HUDEP-2 (cell line): ENCODE measurements around the gene KRT74.

Experiments
- DNase-seq, 76 experiments: peaks; one replicate each; lab custom pipeline; 2025; ENCODE audit not compliant: unreplicated experiment in 76 of 76; lab: John Stamatoyannopoulos, UW

The KRT74 gene

DNA sequence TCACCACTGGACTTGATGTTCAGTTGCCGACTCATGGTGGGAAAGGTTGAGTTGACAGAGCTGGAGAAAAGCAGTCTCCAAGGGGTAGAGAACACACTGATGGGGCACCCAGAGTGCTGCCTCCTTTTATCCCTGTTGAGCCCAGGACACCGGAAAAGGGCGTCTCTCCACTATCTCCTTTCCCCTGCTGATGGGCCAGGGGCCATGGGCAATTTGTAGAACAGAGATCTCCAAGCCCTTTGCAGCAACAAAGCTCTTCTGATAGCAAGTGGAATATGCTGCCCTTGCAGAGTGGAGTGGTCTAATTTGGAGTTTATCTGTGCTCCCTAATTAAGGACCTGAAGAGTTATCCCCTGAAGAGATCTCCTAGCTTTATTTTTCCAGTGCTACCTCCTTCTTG is at the start of gene KRT74:
Gene KRT74 (minus strand): TSS at position 101 of the 400 bp plus-strand sequence. CDS start 66 bp downstream, at position 35.
- no peak for DNase-seq

DNA sequence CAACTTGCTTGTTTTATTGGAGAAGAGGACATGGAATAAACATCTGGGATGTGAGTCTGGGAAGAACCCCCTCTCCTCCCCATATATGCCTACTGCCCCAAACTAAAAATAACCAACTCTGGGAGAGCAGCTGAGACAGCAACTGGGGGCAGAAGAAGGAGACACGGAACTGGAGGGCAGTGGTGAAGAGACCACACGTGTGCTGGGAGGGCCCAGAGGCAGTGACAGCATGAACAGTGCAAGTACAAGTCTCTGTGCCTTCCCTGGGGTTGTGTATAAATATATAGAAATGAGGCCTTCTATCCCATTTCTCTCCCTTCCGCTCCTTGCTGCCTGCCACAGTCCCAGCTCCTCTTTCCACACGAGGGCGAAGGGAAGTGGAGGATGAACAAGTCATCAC is 48.7 kb upstream of the KRT74 start:
- no peak for DNase-seq

DNA sequence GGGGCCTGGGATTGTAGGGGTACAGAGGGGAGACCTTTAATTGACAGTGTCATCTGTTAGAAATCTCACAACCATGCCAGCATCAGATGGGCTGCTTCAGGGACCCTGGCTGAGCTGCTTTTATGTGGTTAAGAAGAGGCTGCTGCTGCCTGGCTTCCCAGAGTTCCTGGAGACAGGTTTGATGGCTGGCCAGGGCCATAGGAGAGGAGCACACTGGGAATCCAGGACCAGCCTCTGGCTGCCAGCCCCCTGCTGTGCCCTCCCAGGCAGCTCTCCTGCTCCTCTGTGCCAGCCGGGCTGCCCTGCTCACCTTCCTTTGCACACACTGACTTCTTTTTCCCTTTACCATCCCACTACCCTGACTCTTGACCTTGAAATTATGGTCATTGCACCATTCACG is 45.2 kb upstream of the KRT74 start:
- no peak for DNase-seq

DNA sequence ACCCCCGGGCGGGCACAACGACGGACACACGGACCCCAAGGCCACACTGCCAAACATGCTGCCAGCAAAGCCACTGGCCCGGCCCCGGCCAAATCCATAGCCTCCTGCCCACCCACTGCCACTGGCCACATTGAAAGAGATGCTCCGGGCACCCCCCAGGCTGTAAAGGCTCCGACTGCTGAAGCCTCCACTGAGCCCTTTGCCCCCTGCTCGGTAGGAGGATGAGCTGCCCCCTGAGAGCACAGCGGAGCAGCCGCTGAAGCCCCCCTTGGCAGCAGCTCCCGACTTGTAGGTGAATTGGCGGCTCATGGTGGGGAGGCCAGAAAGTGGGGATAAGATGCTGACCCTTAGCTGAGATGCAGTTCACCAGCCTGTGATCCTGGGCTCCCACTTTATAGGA is 44.6 kb upstream of the KRT74 start, which contains the start of gene KRT73:
Gene KRT73 (minus strand): TSS at position 344 of the 400 bp plus-strand sequence. CDS start 35 bp downstream, at position 309.
- no peak for DNase-seq

DNA sequence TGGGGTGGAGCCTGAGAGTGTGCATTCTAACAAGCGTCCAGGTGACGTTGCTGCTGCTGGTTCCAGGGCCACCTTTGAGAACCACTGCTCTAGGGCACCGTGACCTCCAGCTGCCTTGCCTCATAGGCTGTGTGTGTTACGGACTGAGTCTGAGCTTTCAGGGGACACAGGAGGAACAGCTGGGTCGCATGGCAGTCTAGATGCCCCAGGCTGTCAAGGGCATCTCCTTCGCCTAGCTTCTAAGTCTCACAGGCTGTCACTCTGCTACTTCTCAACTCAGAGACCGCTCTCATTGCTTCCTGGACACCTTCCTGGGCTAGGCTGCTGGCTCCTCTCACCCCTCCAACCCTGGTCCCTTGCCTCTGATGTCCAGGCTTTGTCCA is 43.8 kb upstream of the KRT74 start:
- DNase-seq, result no peak

DNA sequence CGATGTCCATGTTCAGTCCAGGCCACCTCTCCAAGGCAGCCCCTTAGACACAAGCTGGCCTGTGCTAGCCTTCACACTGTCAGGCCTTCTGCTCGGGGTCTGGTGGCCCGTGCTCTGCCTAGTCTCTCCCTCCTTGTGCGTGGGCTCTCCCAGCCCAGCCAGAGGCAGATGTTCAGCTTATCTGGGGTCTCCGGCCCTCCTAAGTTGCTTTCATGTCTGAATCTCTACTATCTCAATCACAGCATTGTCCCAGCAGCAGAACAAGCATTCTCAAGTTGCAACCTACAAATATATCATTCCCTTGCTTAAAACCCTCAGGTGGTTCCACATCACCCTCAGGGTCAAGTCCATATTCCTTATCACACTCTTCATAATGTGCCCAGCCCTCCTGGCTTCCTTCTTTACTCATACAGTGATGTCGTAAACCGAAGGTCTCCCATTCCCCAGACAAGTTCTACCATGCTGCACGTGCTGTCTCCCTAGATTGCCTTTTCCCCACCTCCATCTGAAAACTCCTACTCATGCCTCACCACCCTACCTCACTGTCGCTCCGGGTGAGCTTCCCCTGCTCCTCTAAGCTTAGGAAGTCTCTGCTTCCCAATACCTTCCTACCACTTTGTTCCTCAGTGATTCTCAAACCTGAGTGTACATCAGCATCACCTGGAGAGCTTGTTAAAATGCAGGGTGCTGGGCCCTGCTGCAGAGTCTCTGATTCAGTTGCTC is 43.2 kb upstream of the KRT74 start:
- DNase-seq, result no peak

DNA sequence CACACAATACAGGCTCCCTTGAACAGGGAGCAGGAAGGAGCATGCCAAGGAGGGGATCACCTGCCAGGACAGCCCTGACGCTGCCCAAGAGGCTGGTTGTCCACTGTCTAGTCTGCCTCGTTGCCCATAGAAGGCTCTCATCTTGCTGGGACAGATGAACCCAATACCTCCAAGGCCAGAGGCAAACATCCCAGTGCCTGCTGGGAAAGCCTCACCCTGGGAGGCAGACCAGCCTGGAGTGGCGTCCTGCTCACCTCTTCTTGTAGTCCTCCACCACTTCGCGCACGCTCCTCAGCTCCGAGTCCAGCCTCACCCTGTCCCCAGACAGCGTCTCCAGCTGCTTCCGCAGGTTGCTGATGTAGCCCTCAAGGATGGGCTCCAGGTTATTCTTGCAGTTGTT is 42.3 kb upstream of the KRT74 start:
- DNase-seq, result no peak

DNA sequence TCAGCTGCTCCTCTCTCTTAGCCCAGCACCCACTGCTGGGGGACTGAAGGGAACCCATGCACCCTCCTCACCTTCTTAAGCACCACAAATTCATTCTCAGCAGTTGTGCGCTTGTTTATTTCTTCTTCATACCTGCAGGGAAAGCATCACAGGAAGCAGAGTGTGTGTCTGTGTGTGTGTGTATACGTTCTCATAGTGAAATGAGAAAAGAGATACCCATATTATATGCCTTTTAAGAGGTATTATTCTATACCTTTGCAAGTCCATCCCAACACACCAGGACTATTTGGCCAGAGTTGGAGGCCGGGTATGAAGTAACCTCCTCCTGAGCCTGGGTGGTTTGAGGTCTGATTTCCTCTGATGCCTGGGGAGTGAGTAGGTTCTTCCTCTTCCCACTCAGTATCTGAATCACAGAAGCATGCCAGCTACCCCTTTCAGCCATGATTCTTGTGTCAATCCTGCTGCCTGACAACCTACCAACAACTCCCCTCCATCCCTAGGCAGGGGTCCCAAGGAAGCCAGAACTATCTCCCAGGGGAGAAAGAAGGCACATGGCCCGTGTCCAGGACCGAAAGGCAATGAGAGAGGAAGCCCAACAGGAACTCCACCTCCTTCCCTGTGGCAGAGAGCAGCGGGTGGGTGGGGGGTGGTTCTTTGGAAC is 41.7 kb upstream of the KRT74 start:
- DNase-seq, result no peak

DNA sequence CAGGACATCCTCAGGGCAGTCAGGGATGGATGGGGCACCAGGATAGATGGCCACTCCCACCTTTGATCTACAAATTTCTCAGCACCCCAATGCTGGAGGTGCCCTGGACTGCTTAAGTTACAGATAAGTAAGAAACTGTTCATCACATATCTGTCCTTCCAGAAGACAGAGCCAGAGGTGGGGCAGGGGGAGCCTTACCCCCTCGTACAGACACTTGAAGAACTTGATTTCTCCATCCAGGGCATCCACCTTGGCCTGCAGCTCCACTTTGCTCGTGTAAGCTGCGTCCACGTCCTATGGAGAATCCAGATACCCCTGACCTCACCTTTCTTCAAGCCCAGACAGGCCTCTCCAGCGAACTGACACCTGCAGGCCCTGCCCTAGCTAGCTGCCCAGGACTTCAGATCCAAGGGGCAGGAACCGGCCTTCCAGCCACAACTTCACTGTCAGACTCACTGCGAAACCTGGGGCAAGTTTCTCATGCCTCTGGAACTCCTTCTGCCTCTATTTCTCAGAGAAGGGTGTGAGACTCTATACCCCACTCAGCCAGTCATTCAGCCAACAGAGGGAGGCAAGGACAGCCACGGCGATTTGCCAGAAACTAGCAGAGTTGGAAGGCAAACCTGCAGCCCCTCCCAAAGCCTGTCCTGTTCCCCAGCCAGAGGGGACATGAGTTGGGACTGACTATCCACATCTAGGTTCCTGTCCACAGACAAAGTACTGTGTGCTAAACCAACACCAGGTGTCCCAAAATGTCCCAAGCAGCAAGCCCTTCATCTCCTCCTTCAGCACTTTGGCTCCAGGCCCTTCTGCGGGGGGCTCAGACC is 41.0 kb upstream of the KRT74 start:
- no peak for DNase-seq

DNA sequence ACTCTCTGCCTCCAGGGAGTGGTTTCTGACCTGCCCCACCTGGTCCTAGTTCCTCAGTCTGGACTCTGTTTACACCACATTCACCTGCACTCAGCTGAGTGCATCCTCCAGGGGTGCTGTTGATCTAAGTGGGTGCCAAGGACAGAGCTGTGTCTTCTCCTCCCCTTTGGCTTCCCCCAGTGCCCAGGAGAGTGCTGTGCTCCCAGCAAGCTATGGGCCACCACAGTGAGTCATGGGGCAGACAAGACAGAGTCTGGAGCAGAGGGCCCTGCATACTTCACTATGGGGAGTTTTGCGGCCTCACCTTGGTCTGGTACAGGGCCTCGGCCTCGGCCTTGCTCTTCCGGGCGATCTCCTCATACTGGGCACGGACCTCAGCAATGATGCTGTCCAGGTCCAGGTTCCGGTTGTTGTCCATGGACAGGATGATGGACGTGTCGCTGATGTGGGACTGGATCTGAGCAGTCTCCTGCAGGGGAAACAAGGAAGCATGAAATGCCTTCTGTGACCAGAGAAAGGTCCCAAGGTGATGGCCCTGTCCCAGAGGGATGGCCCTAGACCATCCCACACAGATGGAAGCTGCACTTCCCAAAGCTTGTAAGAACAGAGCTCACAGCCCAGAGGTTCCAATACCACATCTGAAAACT is 39.9 kb upstream of the KRT74 start:
- no peak for DNase-seq

DNA sequence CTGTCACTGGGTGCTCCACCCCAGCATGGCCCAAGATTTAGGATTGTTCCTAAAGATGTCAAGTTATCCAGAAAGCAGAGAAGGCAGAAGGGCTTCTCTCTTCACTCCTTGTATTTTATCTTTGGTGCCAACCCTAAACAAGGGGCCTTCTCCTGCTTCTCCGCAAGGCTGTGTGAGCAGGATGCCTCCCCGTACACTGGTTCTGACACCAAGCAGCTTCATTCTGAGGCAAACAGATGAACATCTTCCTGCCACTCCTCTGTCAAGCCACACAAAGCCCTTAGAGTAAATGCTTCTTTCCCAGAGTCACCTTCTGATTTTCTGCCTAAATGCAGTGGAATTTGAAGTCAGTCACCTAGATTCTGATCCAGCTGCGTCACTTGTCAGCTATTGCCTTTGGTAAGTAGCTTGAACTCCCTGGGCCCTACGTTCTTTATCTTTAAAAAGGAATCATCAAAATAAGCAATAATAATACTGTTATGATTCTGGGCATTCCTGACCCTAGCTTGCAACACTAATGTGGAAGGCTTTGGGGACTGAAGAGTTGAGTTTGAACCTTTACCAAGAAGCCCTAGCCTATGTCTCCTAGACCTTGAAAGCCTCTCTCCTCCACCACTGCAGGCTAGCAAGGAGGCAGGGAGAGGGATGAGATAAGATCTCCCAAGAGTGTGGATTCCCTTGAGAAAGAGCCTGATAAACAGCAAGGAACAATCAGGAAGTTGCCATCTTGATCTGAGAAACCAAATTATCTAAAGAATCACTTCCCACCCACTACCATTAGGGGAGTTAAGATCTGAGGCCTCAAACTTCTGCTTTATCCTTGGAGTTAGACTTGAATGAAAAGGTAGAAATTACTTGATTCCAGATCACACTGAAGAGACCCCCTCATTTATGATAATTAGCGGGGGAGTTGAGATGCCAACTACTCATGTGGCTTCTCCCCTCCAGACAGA is 39.1 kb upstream of the KRT74 start:
- no peak for DNase-seq

DNA sequence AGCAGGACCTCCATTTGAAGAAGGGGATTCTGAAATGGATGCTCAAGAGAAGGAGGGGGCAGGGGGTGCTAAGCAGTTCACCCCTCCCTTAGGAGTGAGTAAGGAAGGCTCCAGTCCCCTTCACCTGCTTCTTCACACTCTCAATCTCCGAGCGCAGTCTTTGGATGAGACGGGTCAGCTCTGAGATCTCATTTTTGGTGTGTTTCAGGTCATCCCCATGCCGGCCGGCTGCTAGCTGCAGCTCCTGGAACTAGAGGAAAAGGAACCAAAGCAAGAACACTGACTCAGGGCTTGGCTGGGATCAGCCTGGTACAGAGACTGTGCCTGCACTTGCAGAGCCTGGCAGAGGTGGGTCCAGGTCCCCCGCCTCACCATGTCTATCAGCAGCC is 37.4 kb upstream of the KRT74 start:
- DNase-seq, result no peak

DNA sequence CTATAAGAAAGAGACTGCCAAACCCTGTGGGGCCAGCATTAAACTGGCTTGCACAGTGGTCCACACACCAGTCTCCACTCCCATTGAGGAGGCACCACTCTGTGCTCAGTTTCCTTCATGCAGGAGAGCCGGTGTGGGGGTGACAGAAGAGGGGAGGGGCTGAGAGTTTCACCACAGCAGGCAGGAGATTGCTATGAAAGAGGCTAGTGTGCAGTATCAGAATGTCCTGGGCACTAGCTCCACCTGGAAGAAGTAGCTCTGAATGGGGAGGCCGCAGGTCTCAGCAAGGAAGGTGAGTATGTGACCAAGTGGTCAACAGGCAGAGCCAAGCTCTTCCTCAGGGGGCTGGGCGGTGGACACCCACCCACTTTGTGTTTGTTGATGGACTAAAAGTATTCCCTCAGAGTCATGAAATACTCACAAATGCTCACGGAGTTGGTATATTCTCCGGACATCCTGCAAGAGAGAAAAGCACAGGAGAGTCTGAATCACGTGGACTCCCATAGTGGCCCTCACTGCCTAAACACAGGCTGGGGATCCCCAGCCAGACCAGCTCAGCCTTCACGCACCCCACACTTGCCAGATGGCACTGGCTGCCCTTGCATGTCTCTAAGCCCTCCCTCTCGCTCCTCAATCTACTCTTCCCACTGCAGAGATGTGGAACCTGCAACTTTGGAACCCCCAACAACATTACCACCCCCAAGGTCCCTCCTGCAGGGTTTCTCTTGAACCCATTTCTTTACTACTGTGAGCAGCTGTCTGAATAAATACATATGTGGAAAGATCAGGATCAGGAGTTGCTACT is 35.4 kb upstream of the KRT74 start:
- no peak for DNase-seq

DNA sequence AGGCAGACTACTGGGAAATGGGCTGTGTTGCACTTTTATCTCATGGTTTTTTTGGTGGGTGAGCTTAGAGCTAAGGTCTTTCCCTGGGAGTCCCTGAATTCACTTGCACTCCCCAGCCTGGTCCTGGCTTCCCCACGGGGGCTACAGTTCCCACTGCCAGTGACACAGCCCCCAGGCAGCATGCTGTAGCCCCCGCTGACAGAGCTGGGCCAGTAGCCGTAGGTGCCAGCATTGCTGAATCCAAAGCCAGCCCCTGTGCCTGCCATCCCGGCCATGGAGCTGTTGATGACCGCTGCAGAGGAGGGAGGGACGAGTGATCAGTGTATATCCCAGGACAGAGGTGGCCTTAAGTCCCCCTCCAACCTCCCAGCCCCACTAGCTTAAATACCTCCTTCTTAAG is 34.5 kb upstream of the KRT74 start:
- no peak for DNase-seq

DNA sequence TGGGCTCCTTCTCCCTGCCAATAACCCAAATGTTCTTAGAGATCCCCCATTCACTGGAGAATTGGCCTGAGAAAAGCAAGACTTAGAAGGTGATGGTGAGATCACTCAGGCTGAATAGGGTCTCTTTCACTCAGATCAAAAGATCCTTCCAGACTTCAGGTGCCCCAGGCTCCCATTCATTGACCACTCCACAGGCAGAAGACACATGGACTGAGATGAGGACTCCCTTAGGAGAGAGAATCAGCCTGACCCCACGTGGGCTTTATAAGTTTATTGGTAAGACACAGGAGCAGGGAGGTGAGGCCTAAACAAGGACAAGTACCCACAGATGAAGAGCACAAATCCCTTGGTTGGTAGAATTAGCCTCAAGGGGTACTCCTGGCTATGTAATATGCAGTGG is 33.7 kb upstream of the KRT74 start:
- DNase-seq, result no peak

DNA sequence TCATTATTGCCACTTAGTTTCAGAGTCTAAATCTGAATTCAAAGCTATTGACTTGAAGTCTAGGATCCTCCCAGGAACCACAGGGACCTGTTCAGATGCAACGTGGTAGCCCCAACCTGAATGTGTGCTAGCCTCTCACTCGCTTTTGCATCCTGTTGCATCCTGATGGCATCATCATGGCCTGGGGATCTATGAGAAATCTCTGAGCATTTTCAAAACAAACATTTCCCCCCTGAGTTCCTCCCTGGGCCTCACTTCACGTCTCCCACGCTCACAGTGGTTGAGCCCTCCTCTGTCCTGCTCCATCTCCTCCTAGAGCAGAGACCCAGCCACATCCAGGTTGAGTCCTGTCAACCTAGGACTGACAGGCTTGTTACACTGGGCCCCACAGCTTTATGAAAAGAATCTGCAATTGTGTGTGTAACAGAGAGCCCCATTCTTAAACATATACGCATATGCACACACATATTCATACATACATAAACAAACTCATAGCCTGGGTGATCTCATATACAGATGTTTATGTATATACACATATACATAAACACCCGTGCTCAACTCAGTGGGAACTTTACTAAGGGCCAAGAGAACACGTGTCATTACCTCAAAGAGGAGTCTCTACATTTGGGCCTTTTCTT is 33.1 kb upstream of the KRT74 start:
- DNase-seq, result no peak

DNA sequence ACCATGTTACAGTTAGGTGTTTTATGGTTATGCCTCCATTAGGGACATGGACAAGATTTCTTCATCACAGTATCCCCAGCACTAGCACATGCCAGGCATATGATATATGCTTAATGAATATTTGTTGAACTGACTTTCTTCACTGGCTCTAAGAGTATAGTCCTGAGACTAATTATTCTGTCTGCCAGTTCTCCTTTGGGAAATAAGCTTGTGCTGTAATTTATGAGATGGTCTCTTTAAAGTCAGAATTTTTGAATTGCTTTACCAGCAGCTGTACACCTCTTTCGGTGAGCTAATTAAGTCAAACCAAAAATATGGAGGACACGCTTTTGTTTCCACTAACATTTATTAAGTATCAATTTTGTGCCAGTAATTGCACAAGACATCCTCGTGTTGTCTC is 32.5 kb upstream of the KRT74 start:
- no peak for DNase-seq

DNA sequence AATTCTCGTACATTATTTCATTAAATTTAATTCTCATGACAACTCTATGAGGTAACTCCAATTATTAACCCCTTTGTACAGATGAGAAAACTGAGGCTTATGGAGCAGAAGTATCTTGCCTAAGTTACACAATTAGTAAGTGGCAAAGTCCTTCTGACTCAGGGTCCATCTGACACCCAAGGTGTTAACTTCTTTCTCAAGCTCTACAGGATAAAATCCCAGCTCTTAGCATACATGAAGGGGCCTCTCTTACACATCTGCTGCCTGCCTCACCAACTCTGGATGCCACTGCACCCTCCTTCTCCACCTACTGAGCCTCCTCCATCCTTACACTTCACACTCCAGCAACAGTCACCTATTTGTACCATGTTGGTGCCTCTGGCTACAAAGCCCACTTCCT is 31.9 kb upstream of the KRT74 start:
- DNase-seq, result no peak

DNA sequence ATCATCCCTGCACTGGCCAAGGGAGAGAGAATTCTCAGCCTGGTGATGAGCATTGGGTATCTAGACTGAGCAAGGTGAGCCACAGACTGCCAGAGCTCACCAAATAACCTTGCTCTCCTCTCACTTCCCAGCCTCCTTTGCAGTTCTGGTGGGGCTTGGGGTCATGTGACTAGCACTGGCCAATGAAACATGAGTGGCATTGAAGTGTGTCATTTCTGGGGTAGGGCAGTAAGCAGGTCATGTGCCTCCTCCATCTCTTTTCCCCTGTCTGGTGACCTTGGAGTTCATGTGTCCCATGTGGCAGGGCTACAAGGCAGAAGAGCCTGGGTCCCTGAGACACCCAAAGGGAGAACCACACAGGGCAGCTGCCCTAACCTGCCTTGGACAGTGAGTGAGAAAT is 31.2 kb upstream of the KRT74 start:
- no peak for DNase-seq
